DMS153 treated with DMSO at 0.1 percent for 48 hours (cell line): Measurements from ENCODE around the gene FADS3.

Source experiments
- DNase-seq: peaks from one replicate; lab custom pipeline; 2025; ENCODE audit not compliant: unreplicated experiment; lab: John Stamatoyannopoulos, UW

Gene FADS3

GRCh38 chr11:61913699-61914395 lies 22.5 kb upstream of the FADS3 start:
- DNase-seq, result no peak

- DNase-seq, result no peak
Measured at GRCh38 chr11:61912991-61913698, 21.8 kb upstream of the FADS3 start.

- no peak for DNase-seq
Measured at GRCh38 chr11:61912530-61912898, 21.2 kb upstream of the FADS3 start.

- no peak for DNase-seq
Measured at GRCh38 chr11:61911701-61912529, 20.6 kb upstream of the FADS3 start.

- DNase-seq, result no peak
Measured at GRCh38 chr11:61911128-61911700, 19.9 kb upstream of the FADS3 start.

GRCh38 chr11:61910187-61911127 lies 19.1 kb upstream of the FADS3 start:
- no peak for DNase-seq

GRCh38 chr11:61908730-61909316 lies 17.5 kb upstream of the FADS3 start:
- no peak for DNase-seq

GRCh38 chr11:61907871-61908729 lies 16.8 kb upstream of the FADS3 start:
- DNase-seq, result no peak

GRCh38 chr11:61907282-61907681 lies 15.9 kb upstream of the FADS3 start:
- no peak for DNase-seq

GRCh38 chr11:61906522-61906909 lies 15.2 kb upstream of the FADS3 start:
- DNase-seq, result no peak

GRCh38 chr11:61905801-61906521 lies 14.6 kb upstream of the FADS3 start:
- no peak for DNase-seq

GRCh38 chr11:61905067-61905696 lies 13.8 kb upstream of the FADS3 start:
- DNase-seq, result no peak

- DNase-seq, result peak; percentile 11
Measured at GRCh38 chr11:61904539-61905048, 13.2 kb upstream of the FADS3 start.

- DNase-seq, result no peak
Measured at GRCh38 chr11:61903845-61904244, 12.5 kb upstream of the FADS3 start.

- no peak for DNase-seq
Measured at GRCh38 chr11:61902313-61902712, 11.0 kb upstream of the FADS3 start.

GRCh38 chr11:61901397-61901796 lies 10.1 kb upstream of the FADS3 start:
- no peak for DNase-seq

- no peak for DNase-seq
Measured at GRCh38 chr11:61900251-61900650, 8.9 kb upstream of the FADS3 start.
